T-helper 9 cell (primary cell): Measurements from ENCODE around the gene MYCBP.
A peak's percentile ranks its signal among the peaks of the same experiment; 100 is the strongest.
"Not testable (repeated sequence)": the region's sequence is repeated elsewhere in the genome, so short reads cannot be mapped to it uniquely, and the experiment has no call there.

ENCODE experiments used
- DNase-seq: peaks from one replicate; pipeline ENCODE4 v3.0.0-alpha.2; 2020
- total RNA-seq, 2 donors: gene quantifications; one replicate each; lab custom pipeline; 2026; lab: John Stamatoyannopoulos, UW

MYCBP gene, protein sequence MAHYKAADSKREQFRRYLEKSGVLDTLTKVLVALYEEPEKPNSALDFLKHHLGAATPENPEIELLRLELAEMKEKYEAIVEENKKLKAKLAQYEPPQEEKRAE
- total RNA-seq, result 3.9 to 23.1 reads per million in 2 donors

DNA sequence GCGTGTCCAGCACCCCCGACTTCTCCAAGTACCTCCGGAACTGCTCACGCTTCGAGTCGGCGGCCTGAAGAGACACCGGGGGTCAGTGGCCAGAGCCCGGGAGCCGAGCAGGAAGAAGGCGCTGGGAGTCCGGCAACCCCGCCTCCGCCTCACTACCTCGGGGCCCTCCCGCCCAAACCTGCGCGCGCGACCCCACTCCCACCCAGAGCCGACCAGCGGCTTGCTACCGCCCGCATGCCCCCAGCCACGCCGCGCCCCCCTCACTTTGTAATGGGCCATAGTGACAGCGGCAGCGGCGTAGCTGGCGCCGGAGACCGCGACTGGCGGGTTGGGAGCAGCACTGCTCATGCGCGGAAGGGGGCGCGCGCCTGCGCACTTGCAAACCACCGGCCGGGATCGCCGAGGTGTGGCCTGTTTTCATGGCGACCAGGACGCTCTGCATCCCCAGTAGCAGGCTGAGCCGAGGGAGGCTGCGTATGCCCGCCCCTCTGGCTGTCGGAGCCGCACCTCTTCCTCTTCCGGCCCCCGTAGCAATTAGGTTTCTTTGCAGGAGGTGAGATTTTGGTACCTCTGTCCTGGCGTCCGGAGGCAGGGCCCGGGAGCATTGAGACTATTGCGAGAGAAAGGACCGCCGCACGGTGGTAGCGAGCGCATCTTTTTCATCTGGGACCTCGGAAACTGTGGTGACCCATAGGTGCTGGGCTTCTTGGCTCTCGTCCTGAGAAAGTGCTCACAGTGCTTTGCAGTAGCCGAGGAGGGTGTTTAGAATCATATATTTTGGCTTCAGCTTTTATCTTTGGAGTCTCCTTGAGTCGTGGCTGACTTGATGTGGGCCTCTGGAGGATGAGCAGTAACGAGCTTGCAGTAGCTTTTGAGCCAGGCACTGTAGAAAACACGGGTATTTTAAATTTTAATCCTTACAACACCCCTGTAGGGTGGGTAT is at the start of gene MYCBP:
Gene MYCBP, minus strand, starts transcription at position 322 of the 943 bp plus-strand sequence. Its CDS starts 43 bp downstream, at position 279.
- peak; percentile 93 for DNase-seq

DNA sequence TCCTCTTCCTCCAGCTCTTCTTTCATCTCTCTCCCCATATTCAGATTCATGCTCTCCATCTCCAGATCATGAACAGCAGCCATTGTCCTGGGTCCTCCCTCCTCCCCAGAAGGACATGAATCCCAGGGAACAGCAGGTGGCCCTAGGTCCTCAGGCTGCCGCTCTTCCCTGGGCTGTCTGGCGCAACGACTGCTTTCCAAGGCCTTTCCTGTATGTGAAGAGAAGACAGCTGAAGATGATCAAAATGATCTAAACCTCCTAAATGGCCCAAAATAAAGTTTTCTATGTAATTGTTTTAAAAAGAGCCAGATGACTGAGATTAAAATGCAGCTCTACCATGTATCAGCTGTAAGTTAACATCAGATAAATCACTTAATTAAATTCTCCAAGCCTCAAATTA is 46.0 kb upstream of the MYCBP start:
- DNase-seq, result no peak

DNA sequence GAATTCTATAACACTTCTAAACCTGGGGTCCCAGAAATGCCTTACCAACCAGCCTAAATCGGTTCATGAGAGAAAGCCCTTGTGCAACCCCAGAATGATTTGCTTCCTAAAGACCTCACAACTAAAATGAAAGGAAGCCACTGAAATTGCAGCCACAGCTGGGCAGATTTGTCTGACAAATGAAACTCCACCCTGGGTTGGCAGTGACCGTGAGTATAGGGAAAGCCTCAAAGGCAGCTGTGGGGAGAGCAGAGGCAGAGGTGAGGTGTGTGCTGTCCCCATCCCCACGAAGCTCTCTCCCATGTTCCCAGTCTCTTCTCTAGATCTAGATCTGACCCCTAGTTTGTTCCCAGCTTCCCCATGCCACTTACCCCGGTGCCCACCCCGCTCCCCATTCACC is 45.4 kb upstream of the MYCBP start:
- DNase-seq, result no peak

DNA sequence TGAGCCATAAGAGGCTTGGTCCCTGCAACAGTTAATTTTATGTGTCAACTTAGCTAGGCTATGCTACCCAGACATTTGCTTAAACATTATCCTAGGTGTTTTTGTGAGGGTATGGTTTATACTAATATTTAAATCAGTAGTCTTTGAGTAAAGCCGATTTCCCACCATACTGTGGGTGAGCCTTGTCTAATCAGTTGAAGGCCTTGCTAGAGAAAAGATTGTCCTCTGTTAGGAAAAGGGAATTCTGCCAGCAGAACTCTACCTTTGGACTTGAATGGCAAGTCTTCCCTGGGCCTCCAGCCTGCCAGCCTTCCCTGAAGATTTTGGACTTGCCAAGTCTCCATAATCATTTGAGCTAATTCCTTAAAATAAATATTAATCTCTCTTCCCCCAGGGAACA is 44.6 kb upstream of the MYCBP start:
- DNase-seq, result no peak

DNA sequence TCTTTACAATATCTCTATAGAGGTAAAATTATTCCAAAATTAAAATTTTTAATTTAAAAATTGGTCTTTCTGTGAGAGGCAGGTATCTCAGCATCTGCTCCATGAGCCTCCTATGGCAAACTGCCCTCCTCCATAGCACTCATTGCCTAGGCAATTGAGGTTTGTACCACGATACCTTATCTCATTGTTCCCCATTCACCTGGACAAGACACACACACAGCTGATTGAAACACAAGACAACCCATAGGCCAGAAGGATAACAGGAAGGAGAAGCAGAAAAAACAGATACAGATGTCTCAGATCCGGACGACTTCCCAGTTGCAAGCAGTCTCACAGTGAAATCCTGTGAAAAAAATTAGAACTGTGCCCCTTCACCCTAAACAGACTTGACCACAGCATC is 44.2 kb upstream of the MYCBP start:
- no peak for DNase-seq

DNA sequence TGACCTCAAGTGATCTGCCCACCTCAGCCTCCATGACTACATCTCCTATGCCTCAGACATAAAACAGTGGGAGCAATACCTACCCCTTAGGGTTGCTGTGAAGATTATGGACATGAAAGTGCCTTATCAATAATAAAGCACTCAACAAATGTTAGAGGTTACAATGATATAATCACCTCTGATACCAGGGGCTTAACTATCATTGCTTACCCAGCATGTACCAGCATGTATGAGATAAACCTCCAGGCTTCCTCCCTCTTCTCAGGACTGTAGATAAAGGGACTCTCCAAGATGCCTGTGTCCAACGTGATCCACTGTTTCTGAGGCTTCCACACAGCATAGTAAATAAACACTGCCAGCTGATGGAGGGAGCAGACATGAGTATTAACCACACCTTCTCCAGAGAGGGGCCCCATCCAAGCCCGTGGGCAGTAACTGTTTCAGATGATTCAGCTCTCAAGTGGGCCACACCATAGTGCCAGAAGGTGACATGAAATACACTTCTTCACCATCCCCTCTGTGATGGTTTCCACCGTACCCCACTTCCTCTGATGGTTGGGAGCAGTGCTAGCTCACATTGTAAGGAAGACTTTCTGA is 42.3 kb upstream of the MYCBP start:
- no peak for DNase-seq

DNA sequence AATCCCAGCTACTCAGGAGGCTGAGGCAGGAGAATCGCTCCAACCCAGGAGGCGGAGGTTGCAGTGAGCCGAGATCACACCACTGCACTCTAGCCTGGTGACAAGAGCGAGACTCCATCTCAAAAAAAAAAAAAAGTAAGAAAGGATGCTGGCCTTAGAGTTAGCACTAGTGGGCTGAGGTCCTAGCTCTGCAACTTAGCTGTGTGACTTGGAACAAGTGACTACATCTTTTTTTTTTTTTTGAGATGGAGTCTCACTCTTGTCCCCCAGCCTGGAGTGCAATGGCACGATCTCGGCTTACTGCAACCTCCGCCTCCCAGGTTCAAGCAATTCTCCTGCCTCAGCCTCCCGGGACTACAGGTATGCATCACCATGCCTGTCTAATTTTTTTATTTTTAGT is 41.8 kb upstream of the MYCBP start:
- not testable (repeated sequence) for DNase-seq

DNA sequence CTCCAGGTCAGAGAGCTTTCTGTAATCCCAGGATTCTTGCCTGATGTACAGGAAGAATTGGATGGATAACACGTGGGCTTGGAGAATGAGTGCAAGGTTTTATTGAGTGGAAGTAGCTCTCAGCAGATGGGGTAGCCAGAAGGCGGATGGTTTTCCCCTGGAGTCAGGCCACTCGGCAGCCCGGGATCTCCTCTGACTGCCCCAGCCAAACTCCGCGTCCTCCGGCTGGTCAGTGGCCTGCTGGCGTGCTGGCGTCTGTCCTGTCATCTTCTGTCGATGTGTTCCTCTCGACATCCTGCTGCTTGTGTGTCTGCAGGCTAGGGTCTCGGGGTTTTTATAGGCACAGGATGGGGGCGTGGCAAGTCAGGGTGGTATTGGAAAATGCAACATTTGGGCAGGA is 35.7 kb upstream of the MYCBP start:
- no peak for DNase-seq

DNA sequence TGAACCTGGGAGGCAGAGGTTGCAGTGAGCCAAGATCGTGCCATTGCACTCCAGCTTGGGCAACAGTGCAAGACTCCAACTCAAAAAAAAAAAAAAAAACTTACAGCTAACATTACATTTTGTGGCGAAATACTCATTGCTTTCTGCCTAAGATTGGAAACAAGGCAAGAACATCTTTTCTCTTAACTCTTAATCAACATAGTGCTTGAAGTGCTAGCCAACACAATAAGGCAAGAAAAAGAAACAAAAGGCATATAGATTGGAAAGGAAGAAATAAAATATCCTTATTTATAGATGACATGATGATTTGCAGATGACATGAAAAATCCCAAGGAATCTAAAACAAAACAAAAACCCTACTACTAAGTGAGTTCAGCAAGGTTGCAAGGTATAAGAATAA is 32.8 kb upstream of the MYCBP start:
- no peak for DNase-seq

DNA sequence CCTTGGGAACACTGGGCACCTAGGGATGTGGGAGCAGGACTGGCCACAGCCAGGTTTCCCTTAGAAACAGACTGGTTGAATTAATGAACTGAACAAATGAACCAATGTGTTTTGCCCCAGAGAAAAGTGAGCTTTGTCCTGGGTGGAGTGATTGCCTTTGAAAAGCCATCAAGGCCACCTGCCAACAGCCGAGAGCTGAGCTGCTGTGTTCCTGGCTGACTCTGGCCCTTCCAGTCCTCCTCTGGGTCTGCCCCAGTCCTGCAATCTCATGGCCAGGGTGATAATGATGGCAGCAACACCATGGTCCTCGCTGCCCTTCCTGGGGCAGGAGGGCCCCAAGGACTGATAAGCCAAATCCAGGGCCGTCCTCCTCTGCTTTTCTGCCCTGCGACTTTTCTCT is 26.4 kb upstream of the MYCBP start:
- no peak for DNase-seq

DNA sequence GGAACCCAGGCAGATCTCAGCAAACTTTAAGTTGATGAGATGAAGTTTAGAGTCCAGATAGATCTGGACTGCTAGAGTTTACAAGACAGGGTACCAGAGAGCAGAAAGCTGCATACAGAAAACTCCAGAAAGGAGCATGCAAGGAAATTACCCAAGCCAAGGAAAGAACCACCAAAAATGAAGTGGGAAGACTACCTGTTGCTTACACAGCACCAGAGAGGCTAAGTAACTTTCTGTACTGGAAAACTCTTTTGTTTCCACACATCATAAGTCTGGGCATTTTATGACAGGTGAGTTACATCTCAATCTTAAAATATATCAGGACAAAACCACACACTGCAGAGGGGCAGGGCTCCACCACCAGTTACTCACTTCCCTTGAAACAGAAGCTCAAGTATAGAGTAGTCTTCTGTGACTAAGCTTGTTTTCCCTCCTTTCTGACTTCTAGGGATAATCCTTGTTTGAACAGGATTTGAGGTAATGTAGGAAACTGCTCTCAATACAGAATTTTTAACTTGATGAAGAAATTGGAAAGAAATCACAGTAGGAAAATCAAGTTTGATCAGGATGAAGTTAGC is 25.6 kb upstream of the MYCBP start:
- DNase-seq, result no peak

DNA sequence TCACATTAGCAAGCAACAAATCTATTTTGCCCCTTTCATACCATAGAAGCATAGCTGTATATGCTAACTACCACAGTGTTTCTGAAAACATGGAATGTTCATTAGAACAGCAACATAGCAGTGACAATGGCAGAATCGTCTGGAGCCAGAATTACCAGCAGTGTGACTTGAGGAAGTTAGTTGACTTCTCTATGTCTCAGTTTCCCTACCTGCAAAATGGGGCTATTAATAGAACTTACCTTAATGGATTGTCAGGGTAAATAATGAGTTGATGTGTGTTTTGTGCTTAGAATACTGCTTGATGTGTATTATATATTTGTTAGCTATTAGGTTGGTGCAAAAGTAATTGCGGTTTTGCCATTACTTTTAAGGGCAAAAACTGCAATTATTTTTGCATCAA is 23.0 kb upstream of the MYCBP start:
- DNase-seq, result no peak

DNA sequence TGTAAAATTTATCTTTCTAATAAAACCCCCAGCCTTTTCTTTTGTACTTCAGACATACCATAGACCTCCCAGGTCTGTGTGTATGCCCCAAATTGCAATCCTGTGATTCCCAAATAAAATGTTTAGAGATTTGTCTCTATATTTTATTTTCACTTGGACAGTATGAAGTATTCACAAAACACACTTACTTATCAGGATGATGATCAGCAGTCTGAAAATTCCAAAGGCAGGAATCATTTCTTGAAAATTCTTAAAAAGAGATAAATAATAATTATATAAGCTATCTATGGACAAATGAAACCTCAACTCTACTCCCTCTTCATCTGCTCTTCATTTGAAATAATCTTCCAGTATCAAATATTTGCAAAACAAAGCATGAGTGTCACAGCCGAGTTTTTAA is 19.8 kb upstream of the MYCBP start:
- no peak for DNase-seq

DNA sequence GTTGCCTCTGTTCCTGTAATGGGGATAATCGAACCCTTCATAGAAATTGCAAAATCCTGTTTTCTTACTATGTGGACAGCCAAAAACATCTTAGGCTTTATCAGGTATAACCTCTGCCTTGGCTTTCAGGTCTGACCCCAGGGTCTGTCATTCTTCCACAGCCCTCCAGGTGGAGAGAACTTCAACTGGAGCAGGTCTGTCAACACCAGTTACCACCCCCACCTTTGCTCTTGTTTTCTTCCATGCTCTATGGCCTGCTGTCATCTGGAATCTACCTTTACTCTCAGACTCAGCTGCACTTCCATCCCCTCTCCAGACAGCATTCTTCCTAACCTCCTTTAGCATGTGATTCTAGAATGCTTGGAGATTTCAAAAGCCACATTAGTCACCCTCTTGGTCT is 18.6 kb upstream of the MYCBP start:
- no peak for DNase-seq

DNA sequence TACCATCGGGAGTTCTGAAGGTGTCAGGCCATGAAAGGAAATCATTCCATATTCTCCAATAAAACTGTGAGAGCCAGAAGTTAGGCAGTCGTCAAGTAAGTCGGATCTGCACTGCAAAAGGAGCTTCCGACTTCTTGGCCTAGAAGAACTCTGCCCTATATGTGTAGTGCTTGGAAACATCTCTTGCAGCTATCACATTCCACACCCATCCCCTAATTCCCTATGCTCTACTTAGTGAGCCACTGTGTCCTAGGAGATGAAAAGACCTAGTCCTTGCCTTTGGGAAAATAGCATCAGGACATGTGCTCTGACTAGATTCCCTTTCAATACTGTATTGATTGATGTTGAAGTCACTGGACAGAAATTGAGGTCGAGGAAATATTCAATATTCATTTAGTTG is 16.4 kb upstream of the MYCBP start:
- no peak for DNase-seq

DNA sequence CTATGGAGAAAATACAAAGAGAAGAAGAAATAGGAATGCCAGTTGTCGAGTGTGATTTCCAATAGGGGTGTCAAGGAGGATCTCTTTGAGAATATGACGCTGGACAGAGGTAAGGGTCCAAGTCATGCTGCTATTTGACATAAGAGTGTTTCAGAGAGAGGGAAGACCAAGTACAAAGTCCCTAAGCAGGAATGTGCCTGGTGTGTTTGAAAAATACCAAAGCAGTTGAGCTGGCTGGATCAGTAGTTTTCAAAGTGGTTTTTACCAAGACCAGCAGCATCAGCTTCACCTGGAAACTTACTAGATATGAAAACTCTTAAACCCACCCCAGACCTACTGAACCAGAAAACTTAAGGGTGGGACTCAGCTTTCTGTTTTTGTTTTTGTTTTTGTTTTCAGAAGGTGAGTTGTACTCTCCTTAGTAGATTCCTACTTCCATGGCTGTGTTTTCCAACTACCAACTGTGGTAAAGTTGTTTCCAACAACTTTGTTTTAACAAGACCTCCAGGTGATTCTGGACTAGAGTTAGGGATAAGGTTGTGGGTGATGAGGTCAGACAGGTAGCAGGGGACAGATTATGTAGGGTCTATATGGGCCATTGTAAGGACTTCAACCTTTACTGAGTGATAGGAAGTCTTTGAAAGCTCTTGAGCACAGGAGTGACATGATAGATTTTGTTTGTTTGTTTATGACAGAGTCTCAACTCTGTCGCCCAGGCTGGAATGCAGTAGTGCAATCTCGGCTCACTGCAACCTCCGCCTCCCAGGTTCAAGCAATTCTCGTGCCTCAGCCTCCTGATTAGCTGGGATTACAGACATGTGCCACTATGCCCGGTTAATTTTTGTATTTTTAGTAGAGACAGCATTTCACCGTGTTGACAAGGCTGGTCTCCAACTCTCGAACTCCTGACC is 15.5 kb upstream of the MYCBP start:
- no peak for DNase-seq

DNA sequence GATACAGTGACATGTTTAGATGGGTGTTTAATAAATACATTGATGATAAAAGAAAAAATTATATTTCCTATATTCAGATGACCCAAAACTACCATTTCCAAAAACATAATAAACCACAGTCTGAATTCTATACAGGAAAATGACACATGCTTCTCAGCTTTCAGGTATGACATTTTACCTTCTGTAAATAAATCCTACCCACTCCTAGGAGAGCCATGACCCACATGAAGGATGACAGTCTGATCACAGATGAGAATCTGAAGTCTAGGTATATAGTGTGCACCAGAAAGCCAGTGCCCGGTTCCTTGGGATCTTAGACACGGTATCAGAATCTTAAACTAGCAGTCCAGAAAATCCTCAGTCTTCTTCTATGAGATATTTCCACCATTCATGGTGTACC is 11.9 kb upstream of the MYCBP start:
- no peak for DNase-seq

DNA sequence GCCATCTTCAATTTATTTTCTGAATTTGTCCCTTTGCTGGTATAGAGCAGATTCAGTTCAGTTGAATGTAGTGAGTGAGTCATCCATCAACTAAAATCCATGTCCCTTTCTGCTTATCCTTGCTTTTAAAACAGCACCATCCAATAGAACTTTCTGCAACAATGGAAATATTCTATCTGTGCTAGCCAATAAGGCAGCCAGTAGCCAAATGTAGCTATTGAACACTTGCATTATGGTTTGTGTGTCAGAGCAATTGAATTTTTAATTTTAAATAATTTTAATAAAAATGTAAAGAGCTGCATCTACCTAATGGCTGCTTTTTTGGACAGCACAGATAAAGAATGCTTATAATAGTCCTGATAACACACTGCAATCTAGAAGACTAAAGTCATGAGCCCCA is 8.3 kb upstream of the MYCBP start, which contains the start of gene GJA9:
Gene GJA9, minus strand, starts transcription at position 101 of the 400 bp plus-strand sequence. CDS start 5,489 bp downstream, outside the sequence.
- no peak for DNase-seq

DNA sequence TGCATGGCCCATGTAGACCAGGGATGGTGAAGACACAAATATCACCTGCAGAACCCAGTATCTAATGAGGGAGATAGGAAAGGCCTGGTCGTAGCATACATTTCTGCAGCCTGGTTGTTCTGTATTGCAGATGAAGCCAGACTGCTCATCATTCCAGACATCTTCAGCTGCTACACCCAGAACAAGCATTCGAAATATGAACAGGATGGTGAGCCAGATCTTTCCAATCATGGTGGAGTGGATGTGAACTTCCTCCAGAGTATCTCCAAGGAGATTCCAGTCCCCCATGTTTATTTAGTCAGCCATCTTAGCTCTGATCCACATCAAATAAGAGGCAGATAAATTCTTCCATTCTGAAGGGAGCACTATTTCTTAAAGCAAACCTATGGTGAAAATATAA is 2.7 kb upstream of the MYCBP start:
- no peak for DNase-seq

DNA sequence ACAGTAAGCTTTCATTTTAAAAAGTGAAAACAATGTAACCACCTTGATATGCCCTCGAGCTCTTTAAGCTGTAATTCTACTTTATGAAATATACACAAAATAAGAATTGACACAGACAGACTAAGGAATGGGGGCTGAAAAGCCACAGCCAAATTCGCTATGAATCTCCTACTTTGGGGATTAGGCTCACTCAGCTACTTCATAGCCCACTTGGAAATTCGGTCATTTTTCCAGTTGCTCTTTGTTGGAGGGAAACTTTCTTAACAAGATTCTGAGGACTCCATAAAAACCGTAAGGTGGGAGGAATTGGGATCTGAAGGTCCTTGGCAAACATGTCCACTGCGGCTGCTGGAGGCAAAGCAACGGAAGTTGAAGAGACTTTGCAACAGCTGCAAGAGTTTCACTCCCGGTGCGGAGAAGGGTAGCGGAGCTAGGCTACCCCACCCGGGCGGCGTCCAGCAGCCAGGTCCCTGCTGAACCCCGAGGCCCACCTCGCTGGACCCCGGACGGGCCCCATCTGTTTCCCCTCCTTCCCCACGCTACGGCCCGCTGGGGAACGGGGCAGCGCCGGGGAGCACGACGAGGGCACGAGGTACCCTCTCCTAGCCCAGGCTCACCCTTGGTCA is 634 bp downstream of the MYCBP start:
- DNase-seq, result peak; percentile 7

DNA sequence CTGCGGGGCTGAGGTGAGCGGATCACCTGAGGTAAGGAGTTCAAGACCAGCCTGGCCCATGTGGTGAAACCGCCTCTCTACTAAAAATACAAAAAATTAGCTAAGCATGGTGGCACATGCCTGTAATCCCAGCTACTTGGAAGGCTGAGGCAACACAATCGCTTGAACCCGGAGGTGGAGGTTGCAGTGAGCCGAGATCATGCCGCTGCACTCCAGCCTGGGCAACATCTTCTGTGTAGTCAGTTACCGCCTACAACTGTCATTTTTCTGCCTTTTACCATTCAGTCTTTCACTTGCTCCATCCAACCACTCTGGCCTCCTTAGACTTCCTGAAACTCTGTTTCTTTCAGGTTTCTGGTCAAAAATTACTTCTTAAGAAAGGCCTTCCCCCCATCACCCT is 2.2 kb downstream of the MYCBP start:
- no peak for DNase-seq

DNA sequence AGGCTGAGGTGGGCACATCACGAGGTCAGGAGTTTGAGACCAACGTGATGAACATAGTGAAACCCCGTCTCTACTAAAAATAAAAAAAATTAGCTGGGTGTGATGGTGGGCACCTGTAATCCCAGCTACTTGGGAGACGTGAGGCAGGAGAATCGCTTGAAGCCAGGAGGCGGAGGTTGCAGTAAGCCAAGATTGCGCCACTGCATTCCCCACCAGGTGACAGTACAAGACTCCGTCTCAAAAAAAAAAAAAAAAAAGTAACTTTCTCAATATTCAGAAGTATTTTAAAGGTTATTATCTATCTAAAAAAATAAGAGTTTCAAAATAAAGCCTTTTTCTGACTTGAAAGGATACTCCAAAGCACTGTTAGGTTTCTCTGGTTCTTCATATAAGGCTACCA is 5.9 kb downstream of the MYCBP start:
- no peak for DNase-seq
